Stomach (tissue), 4 donors: ENCODE data around the gene RAD23A.

ENCODE experiments used
- POLR2A ChIP-seq, 4 donors: fragments of 450-650 bp; IDR thresholded peaks; one replicate each; pipeline ENCODE4 v1.6.1; 2016; ENCODE audit warnings: antibody characterized with exemption in 4 of 4, control low read depth in 2 of 4, mild to moderate bottlenecking in 1 of 4, moderate library complexity in 1 of 4
- POLR2AphosphoS5 ChIP-seq, 3 donors: sonication (generic); formaldehyde crosslinking; IDR thresholded peaks; one replicate each; pipeline ENCODE4 v1.6.1; 2016; ENCODE audit warnings: antibody characterized with exemption in 3 of 3
- TF ChIP-seq, protein P1 (sequence below), 7 experiments: fragments of 450-650 bp in 4 of 7; fragments of 200-600 bp in 3 of 7; sonication (generic) in 3 of 7; IDR thresholded peaks; one replicate each; pipeline ENCODE4 v1.5.1; 2016 to 2019; ENCODE audit warnings: antibody characterized with exemption in 7 of 7, control low read depth in 2 of 7, mild to moderate bottlenecking in 1 of 7

DNA sequence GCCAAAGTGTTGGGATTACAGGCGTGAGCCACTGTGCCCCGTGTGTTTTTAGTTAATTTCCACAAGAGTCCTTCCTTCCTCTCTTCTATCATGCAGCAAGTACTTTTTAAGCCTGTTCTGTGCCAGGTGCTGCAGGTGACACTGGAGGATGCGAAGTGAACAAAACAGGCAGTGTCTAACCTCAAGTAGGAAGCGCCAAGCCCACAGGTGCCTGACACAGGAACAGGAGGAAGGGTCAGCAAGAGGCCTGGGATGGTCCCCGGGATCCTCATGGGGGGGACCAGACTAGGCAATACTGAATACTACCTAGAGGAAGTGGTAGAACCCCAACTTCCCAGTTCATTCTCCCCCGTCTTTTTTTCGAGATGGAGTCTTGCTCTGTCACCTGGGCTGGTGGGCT lies 9.1 kb upstream of the RAD23A start:
- TF ChIP-seq, protein P1, sequence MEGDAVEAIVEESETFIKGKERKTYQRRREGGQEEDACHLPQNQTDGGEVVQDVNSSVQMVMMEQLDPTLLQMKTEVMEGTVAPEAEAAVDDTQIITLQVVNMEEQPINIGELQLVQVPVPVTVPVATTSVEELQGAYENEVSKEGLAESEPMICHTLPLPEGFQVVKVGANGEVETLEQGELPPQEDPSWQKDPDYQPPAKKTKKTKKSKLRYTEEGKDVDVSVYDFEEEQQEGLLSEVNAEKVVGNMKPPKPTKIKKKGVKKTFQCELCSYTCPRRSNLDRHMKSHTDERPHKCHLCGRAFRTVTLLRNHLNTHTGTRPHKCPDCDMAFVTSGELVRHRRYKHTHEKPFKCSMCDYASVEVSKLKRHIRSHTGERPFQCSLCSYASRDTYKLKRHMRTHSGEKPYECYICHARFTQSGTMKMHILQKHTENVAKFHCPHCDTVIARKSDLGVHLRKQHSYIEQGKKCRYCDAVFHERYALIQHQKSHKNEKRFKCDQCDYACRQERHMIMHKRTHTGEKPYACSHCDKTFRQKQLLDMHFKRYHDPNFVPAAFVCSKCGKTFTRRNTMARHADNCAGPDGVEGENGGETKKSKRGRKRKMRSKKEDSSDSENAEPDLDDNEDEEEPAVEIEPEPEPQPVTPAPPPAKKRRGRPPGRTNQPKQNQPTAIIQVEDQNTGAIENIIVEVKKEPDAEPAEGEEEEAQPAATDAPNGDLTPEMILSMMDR (IDR thresholded peaks at IDR 0.05), result no peak
- no peak for TF ChIP-seq POLR2AphosphoS5 (IDR thresholded peaks at IDR 0.05)
- no peak for TF ChIP-seq POLR2A (IDR thresholded peaks at IDR 0.05)
